GM23338 (cell line): ENCODE data around the gene PRIMPOL.

Source experiments
- CREB1 ChIP-seq: fragments of 250-450 bp; sonication (Bioruptor Pico); IDR thresholded peaks from 2 replicates; pipeline ENCODE4 v1.5.0; 2020; ENCODE audit warnings: low read depth, mild to moderate bottlenecking, moderate library complexity
- EZH2 ChIP-seq: fragments of 200-600 bp; sonication (generic); IDR thresholded peaks from one replicate; pipeline ENCODE4 v1.8.0; 2017; ENCODE audit warnings: antibody characterized with exemption, mild to moderate bottlenecking, low read depth; ENCODE audit not compliant: unreplicated experiment
- EZH2phosphoT487 ChIP-seq: fragments of 200-600 bp; sonication (generic); IDR thresholded peaks from one replicate; pipeline ENCODE4 v1.8.1; 2018; ENCODE audit warnings: antibody characterized with exemption; ENCODE audit not compliant: unreplicated experiment
- JUNB ChIP-seq: IDR thresholded peaks from one replicate; pipeline ENCODE4 v1.6.1; 2016; ENCODE audit warnings: antibody characterized with exemption; ENCODE audit not compliant: unreplicated experiment
- NANOG ChIP-seq: IDR thresholded peaks from 2 replicates; pipeline ENCODE4 v1.6.1; 2016; ENCODE audit warnings: antibody characterized with exemption, borderline replicate concordance
- POLR2AphosphoS5 ChIP-seq: IDR thresholded peaks from 2 replicates; pipeline ENCODE4 v1.6.1; 2016; ENCODE audit warnings: antibody characterized with exemption, low read depth
- REST ChIP-seq: IDR thresholded peaks from one replicate; pipeline ENCODE4 v1.6.1; 2018; ENCODE audit warnings: antibody characterized with exemption; ENCODE audit not compliant: unreplicated experiment
- STAT1 ChIP-seq: IDR thresholded peaks from one replicate; pipeline ENCODE4 v1.6.1; 2016; ENCODE audit warnings: antibody characterized with exemption; ENCODE audit not compliant: unreplicated experiment
- TF ChIP-seq, protein P1 (sequence below), 2 experiments: fragments of 200-600 bp in 1 of 2; sonication (generic) in 1 of 2; conservative IDR thresholded peaks; 2 replicates each; pipeline versions ENCODE4 v1.5.1 to v1.6.1; 2016 to 2017; ENCODE audit warnings: antibody characterized with exemption in 2 of 2, low read depth in 2 of 2, mild to moderate bottlenecking in 2 of 2, moderate library complexity in 1 of 2
- TF ChIP-seq, protein P2 (sequence below): IDR thresholded peaks from 2 replicates; pipeline ENCODE4 v1.6.1; 2016; ENCODE audit warnings: antibody characterized with exemption

GRCh38 chr4:184641022-184641421, 8.5 kb upstream of the PRIMPOL start:
- TF ChIP-seq POLR2AphosphoS5 (no peak), NANOG (no peak), STAT1 (no peak), CREB1 (CRISPR knock-in tag) (no peak), EZH2phosphoT487 (no peak), EZH2 (no peak), JUNB (no peak), REST (no peak)
- TF ChIP-seq, protein P1, sequence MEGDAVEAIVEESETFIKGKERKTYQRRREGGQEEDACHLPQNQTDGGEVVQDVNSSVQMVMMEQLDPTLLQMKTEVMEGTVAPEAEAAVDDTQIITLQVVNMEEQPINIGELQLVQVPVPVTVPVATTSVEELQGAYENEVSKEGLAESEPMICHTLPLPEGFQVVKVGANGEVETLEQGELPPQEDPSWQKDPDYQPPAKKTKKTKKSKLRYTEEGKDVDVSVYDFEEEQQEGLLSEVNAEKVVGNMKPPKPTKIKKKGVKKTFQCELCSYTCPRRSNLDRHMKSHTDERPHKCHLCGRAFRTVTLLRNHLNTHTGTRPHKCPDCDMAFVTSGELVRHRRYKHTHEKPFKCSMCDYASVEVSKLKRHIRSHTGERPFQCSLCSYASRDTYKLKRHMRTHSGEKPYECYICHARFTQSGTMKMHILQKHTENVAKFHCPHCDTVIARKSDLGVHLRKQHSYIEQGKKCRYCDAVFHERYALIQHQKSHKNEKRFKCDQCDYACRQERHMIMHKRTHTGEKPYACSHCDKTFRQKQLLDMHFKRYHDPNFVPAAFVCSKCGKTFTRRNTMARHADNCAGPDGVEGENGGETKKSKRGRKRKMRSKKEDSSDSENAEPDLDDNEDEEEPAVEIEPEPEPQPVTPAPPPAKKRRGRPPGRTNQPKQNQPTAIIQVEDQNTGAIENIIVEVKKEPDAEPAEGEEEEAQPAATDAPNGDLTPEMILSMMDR (conservative IDR thresholded peaks at IDR 0.05; ENCODE audit: low read depth in 2 of 2): no peak
- TF ChIP-seq, protein P2, sequence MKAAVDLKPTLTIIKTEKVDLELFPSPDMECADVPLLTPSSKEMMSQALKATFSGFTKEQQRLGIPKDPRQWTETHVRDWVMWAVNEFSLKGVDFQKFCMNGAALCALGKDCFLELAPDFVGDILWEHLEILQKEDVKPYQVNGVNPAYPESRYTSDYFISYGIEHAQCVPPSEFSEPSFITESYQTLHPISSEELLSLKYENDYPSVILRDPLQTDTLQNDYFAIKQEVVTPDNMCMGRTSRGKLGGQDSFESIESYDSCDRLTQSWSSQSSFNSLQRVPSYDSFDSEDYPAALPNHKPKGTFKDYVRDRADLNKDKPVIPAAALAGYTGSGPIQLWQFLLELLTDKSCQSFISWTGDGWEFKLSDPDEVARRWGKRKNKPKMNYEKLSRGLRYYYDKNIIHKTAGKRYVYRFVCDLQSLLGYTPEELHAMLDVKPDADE: no peak
